Lower leg skin (tissue), 3 donors: ENCODE data around the gene SLC25A44.

Experiments
- CTCF ChIP-seq, 3 donors: fragments of 450-650 bp; IDR thresholded peaks; one replicate each; pipeline ENCODE4 v1.5.1; 2016; ENCODE audit warnings: antibody characterized with exemption in 3 of 3, mild to moderate bottlenecking in 3 of 3, moderate library complexity in 2 of 3
- POLR2A ChIP-seq, 2 donors: fragments of 450-650 bp; IDR thresholded peaks; one replicate each; pipeline ENCODE4 v1.6.1; 2016 to 2017; ENCODE audit warnings: antibody characterized with exemption in 2 of 2, mild to moderate bottlenecking in 1 of 2, moderate library complexity in 1 of 2

- TF ChIP-seq CTCF (IDR thresholded peaks at IDR 0.05) = no peak
- no peak for TF ChIP-seq POLR2A (IDR thresholded peaks at IDR 0.05)
Observed at GRCh38 chr1:156228501-156228900, 34.6 kb downstream of the SLC25A44 start.
